HG02588 (cell line): Measurements from ENCODE around the gene ARPC5L.
"Not testable (repeated sequence)": the region's sequence is repeated elsewhere in the genome, so short reads cannot be mapped to it uniquely, and the experiment has no call there.

ENCODE experiments used
- ATAC-seq: cut with Tn5 transposase; IDR thresholded peaks from one replicate; pipeline ENCODE4 v1.9.1; 2021; ENCODE audit warnings: mild to moderate bottlenecking, moderate library complexity; ENCODE audit not compliant: unreplicated experiment

Gene ARPC5L

DNA sequence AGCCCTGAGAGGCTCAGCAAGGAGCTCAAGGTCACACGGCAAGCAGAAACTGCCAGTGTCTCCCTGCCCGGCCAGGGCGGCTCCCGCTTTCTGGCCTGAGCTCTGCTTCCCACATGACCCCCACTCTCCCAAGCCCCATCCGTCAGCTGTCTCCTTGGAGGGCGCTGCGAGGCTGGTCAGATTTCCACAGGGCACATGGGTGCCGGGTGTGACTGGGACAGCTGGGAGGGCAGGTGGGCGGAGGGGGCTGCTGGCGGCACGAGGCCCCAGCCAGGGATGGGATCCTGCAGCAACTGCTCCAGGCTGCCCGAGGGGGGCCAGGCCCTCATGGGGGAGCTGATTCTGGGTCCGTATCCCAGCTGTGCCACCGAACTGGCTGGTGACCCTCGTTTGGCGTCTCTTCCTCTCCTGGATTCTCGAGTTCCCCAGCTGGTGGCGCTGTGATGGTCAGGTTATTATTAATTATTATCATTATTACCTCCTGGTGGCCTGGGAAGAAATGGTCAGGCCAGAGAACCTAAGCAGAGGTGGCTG is 21.6 kb upstream of the ARPC5L start:
- no peak for ATAC-seq

DNA sequence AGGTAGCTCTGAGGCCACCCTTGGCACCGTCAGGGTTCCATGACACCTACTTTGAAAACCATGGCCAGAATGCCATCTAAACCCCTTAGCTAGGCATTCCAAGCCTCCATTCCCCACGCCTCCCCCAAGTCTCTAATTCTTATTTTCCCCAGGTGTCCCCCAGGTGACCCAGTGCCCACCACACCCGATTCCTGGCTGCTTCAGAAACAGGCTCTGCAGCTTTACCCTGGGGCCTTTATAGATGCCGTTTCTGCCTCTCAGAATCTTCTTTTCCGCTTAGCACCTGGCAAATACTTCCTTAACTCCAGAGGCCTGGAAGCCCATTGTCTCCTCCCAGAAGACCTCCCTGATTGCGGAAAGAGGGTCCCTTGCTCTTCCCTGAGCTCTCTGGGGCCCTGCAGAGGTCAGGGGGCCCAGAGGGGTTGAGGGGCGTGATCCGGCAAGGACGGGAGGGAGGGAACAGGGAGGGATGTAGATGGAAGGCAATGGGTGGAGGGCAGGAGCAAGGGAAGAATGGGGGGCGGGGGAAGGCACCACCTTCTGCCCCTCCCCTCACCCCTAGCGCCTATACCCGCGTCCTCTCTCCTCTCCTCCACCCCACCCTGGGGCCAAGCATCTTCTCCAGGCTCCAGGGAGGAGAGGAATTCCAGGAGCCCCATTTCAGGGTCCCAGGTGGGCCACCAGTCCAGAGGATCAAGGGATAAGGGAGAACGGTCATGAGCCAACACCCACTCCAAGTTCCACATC is 20.7 kb upstream of the ARPC5L start:
- no peak for ATAC-seq

GRCh38 chr9:124843456-124844034 is 18.4 kb upstream of the ARPC5L start:
- no peak for ATAC-seq

DNA sequence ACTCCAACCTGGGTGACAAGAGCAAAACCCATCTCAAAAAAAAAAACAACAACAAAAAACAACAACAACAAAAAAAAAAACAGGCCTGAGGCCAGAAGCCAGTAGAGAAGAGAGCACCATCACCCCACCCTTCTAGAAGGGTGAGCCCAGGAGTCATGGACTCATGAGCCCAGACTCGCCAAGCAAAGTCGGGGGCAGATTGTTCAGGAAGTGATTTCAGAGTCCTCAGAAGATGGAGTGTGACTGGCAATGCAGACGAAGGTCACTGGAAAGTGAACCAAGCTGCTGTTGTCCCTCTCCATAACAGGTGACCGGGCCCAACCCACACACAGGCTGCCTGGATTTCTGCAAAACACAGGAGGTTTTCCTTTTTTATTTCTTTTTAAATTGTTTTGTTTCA is 17.6 kb upstream of the ARPC5L start:
- no peak for ATAC-seq

- not testable (repeated sequence) for ATAC-seq
Measured at GRCh38 chr9:124846467-124846866, 15.5 kb upstream of the ARPC5L start.

GRCh38 chr9:124846969-124847368 is 15.0 kb upstream of the ARPC5L start:
- ATAC-seq = no peak

DNA sequence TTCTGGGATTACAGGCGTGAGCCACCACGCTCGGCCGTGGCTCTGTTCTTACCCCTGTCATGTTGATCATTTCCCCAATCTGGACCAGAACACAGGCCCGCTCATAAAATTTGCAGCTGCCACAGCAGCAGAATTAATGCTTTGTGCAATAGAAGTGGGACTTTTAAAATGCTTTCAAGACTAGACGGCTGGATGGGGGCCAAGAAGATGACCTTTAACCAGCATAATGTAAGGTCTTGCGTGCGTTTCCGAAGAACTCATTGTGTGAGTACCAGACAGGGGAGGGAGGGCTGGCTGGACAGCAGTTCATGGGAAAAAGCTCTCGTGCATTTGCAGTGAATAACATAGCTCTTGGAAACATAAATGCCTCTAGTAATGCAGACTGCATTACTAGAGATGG is 12.1 kb upstream of the ARPC5L start:
- ATAC-seq = no peak

DNA sequence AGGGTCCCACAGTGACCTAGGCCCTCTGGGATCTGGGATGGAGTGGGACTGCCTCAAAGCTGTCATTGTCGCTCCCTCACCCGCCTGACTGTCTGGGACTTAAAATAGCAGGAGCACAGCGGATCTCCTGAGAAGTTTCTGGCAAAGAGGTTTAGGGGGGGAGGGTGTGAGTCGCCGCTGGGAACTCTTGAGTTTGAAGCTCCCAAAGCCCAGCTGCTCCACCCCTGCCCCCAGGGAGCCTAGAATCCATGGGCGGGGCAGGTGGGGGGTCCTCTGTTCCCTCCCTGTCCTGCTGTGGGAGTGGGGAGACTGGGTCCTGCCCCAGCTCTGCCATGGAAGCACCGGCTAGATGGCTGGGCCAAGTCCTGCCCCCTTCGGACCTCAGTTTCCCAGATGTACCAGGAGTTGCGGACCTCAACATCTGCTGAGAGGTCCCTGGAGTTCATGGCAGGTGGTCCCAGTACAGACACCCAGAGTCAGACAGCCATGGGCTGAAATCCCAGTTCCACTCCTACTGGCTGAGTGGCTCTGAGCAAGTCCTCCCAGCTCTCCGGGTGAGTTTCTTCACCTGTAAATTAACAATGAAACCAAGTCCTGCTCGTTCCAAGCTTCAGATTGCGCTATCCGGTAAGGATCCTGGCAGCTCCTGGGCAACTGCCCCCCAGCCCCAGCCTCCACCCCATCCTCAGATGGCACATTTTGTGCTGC is 9.7 kb upstream of the ARPC5L start:
- ATAC-seq = no peak

GRCh38 chr9:124852829-124853531 is 8.9 kb upstream of the ARPC5L start, which contains the start of gene WDR38:
TSS of gene WDR38 (plus strand) at chr9:124853460. CDS start at chr9:124853532, 72 bp downstream.
- peak; percentile 81 for ATAC-seq

GRCh38 chr9:124853605-124854143 is 8.3 kb upstream of the ARPC5L start:
- no peak for ATAC-seq

DNA sequence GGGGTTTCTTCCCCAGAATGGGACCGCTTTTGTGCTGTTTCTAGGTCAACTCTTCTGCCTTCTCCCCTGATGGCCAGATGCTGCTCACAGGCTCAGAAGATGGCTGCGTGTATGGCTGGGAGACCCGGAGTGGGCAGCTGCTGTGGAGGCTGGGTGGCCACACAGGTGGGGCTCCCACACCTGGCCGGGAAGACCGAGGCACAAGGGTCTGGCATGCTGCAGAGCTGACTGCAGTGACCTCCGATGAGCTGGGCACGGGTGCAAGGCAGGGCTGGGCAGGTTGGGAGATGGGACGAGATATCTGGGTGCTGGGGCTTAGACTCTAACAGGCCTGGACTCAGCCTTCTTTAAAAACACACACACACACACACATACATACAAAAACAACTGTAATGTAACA is 7.8 kb upstream of the ARPC5L start:
- ATAC-seq = no peak

- no peak for ATAC-seq
Measured at GRCh38 chr9:124854822-124855221, 7.1 kb upstream of the ARPC5L start.

DNA sequence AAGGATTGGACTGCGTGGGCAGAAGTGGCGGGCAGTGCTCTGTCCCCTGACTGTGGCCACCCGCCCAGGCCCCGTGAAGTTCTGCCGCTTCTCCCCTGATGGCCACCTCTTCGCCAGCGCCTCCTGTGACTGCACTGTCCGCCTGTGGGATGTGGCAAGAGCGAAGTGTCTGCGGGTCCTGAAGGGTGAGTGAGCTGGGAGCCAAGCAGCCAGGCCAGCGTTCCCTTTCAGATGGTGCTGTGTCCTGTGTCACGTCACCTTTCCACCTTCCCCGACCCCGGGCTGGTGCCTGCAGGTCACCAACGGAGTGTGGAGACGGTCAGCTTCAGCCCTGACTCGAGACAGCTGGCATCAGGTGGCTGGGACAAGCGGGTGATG is 6.4 kb upstream of the ARPC5L start:
- no peak for ATAC-seq

- ATAC-seq = no peak
Measured at GRCh38 chr9:124855944-124856765, 5.8 kb upstream of the ARPC5L start.

- no peak for ATAC-seq
Measured at GRCh38 chr9:124857533-124858162, 4.3 kb upstream of the ARPC5L start.

- no peak for ATAC-seq
Measured at GRCh38 chr9:124858330-124859046, 3.4 kb upstream of the ARPC5L start.

DNA sequence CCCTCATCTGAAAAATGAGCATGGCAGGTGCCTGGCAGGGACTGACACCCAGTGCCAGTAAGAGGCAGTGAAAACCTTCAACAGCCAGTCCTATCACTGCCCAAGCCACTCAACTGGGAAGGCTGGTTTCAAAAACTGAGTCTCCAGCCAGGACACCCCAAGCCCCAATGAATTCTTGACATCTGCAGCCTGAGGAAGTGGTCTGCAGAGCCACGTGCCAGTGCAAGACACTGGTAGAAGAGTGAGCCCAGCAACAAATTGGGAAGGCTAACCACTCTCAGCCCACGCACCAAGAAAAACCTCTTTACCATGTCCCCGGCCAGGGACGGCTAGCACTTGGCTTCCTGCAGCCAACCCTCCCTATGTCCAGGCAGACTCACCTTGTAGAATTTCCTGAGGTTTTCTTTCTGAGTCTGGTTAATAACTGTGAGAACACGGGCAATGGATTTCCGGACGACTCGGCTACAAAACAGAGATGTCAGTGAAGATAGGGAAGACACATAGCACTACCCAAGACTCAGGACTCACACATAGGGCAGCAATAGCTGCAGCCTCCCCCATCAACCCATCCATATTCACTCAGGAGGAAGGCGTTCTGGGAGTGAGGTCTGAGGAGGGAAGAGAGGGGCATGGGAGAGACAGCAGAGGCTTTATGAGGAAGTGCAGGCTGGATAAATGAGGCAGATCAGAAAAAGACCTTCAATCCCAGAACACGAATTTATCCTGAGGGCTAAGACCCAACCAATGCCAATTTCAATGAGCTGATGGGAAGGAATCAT is 1.9 kb upstream of the ARPC5L start:
- no peak for ATAC-seq
